ENCODE results near the gene ZBTB46. TPM values are rescaled to one million over a fixed set of nuclear protein-coding genes. Genes with fewer than 3 reads are reported as not detected.

Gene ZBTB46
- total and polyA plus RNA-seq, 4 donors: 0.79 to 12.1 (median 4.7) TPM

GRCh38 chr20:63842258-63842657 is 11.2 kb upstream of the ZBTB46 start (continued):
- TF ChIP-seq, protein P1, sequence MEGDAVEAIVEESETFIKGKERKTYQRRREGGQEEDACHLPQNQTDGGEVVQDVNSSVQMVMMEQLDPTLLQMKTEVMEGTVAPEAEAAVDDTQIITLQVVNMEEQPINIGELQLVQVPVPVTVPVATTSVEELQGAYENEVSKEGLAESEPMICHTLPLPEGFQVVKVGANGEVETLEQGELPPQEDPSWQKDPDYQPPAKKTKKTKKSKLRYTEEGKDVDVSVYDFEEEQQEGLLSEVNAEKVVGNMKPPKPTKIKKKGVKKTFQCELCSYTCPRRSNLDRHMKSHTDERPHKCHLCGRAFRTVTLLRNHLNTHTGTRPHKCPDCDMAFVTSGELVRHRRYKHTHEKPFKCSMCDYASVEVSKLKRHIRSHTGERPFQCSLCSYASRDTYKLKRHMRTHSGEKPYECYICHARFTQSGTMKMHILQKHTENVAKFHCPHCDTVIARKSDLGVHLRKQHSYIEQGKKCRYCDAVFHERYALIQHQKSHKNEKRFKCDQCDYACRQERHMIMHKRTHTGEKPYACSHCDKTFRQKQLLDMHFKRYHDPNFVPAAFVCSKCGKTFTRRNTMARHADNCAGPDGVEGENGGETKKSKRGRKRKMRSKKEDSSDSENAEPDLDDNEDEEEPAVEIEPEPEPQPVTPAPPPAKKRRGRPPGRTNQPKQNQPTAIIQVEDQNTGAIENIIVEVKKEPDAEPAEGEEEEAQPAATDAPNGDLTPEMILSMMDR (IDR thresholded peaks at IDR 0.05; ENCODE audit: low read depth, low read length, missing input control): no peak
- no peak for TF ChIP-seq RXRA (IDR thresholded peaks at IDR 0.05)
- TF ChIP-seq FOXA2 (IDR thresholded peaks at IDR 0.05): no peak
- TF ChIP-seq NR2F2 (IDR thresholded peaks at IDR 0.05): no peak
- no peak for TF ChIP-seq FOXA1 (IDR thresholded peaks at IDR 0.05)
- TF ChIP-seq ATF3 (IDR thresholded peaks at IDR 0.05): no peak

- no peak overlapping the region for H3K4me3 ChIP-seq (ENCODE audit: low read depth in 1 of 3, low read length in 3 of 3)
- TF ChIP-seq TAF1 (conservative IDR thresholded peaks at IDR 0.05) (no peak), HNF4A (conservative IDR thresholded peaks at IDR 0.05) (no peak), EGR1 (IDR thresholded peaks at IDR 0.05; ENCODE audit: low read depth in 2 of 2) (no peak), GABPA (IDR thresholded peaks at IDR 0.05 in 1 of 2, conservative IDR thresholded peaks at IDR 0.05 in 1 of 2) (no peak), JUND (IDR thresholded peaks at IDR 0.05) (no peak), YY1 (IDR thresholded peaks at IDR 0.05) (no peak), SP1 (IDR thresholded peaks at IDR 0.05) (no peak), ATF3 (IDR thresholded peaks at IDR 0.05) (no peak), FOXA1 (IDR thresholded peaks at IDR 0.05) (no peak), FOXA2 (IDR thresholded peaks at IDR 0.05) (no peak), RAD21 (IDR thresholded peaks at IDR 0.05) (no peak), HNF4G (IDR thresholded peaks at IDR 0.05) (no peak), ZBTB33 (IDR thresholded peaks at IDR 0.05) (no peak), RXRA (IDR thresholded peaks at IDR 0.05) (no peak), NR2F2 (IDR thresholded peaks at IDR 0.05) (no peak)
- TF ChIP-seq, protein P1 (IDR thresholded peaks at IDR 0.05; ENCODE audit: low read depth, low read length, missing input control): no peak
- TF ChIP-seq, protein P2, sequence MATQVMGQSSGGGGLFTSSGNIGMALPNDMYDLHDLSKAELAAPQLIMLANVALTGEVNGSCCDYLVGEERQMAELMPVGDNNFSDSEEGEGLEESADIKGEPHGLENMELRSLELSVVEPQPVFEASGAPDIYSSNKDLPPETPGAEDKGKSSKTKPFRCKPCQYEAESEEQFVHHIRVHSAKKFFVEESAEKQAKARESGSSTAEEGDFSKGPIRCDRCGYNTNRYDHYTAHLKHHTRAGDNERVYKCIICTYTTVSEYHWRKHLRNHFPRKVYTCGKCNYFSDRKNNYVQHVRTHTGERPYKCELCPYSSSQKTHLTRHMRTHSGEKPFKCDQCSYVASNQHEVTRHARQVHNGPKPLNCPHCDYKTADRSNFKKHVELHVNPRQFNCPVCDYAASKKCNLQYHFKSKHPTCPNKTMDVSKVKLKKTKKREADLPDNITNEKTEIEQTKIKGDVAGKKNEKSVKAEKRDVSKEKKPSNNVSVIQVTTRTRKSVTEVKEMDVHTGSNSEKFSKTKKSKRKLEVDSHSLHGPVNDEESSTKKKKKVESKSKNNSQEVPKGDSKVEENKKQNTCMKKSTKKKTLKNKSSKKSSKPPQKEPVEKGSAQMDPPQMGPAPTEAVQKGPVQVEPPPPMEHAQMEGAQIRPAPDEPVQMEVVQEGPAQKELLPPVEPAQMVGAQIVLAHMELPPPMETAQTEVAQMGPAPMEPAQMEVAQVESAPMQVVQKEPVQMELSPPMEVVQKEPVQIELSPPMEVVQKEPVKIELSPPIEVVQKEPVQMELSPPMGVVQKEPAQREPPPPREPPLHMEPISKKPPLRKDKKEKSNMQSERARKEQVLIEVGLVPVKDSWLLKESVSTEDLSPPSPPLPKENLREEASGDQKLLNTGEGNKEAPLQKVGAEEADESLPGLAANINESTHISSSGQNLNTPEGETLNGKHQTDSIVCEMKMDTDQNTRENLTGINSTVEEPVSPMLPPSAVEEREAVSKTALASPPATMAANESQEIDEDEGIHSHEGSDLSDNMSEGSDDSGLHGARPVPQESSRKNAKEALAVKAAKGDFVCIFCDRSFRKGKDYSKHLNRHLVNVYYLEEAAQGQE (IDR thresholded peaks at IDR 0.05): no peak
- TF ChIP-seq, protein P3, sequence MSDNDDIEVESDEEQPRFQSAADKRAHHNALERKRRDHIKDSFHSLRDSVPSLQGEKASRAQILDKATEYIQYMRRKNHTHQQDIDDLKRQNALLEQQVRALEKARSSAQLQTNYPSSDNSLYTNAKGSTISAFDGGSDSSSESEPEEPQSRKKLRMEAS (IDR thresholded peaks at IDR 0.05): no peak
- H3K9ac ChIP-seq (ENCODE audit: low read depth in 1 of 2, low read length in 2 of 2): no peak overlapping the region
- H3K4me1 ChIP-seq (ENCODE audit: control insufficient read depth in 4 of 4, insufficient read depth in 4 of 4, low read length in 3 of 4): peaks cover 0 to 3% (median 0%) of the 10 kb centered on the region in 4 donors
- H3K27ac ChIP-seq (ENCODE audit: low read depth in 1 of 2, low read length in 2 of 2): no peak overlapping the region
- H3K9me3 ChIP-seq (ENCODE audit: control insufficient read depth in 4 of 4, low read length in 3 of 4): no peaks in the 10 kb centered on the region
- no peak for DNase-seq (ENCODE audit: low spot score)
- WGBS: 91% methylated on average over 11 of the region's 11 CpGs
- peaks cover 0 to 5% (median 0%) of the 10 kb centered on the region in 4 donors for H3K27me3 ChIP-seq (ENCODE audit: control insufficient read depth in 4 of 4, insufficient read depth in 4 of 4, low read length in 3 of 4)
- H3K36me3 ChIP-seq (ENCODE audit: control insufficient read depth in 4 of 4, insufficient read depth in 3 of 4, low read depth in 1 of 4, low read length in 3 of 4): no peaks in the 10 kb centered on the region
These were observed 9.4 kb upstream of the ZBTB46 start for GRCh38 chr20:63840405-63840828.
